Activated CD4-positive, alpha-beta T cell treated with anti-CD3 and anti-CD28 coated beads, Interleukin-2, amount 50 U/mL, for 4 hours (primary cell): ENCODE results near the gene CTSW.
A peak's percentile ranks its signal among the peaks of the same experiment; 100 is the strongest.

Experiments used
- DNase-seq, 2 experiments: peaks; one replicate each; pipeline ENCODE4 v3.0.0-alpha.2; 2020

The CTSW gene

DNA sequence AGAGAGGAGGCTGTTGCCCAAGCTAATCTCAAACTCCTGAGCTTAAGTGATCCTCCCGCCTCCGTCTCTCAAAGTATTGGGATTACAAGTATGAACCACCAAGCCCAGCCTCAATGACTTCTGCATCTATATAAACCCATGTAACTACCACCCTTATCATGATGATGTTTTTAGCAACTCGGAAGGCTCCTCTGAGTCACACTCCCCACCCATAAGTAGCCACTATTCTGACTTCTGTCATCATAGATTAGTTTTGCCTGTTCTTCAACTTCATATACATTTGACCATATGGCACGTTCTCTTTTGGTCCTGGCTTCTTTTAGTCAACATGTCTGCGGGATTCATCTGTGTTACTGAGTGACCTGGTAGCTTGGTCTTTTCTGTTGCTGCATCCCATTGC lies 27.0 kb downstream of the CTSW start:
- DNase-seq = no peak

DNA sequence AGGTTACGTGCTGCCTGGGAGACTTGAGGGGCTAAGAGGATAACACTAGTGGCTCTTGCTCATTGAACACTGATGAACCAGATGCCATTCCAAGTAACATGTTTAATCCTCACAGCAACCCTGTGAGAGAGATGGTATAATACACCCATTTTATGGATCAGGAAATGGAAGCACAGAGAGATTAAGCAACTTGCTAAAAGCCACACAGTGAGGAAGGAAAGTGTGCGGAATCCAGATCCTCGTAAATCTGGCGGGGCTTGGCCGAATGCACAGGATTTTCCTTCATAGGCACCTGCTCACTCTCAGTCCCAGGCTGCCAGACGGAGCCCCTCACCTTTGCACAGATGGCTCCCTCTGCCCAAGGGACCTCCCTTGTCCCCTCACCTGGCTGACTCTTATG lies 28.2 kb downstream of the CTSW start:
- no peak for DNase-seq

DNA sequence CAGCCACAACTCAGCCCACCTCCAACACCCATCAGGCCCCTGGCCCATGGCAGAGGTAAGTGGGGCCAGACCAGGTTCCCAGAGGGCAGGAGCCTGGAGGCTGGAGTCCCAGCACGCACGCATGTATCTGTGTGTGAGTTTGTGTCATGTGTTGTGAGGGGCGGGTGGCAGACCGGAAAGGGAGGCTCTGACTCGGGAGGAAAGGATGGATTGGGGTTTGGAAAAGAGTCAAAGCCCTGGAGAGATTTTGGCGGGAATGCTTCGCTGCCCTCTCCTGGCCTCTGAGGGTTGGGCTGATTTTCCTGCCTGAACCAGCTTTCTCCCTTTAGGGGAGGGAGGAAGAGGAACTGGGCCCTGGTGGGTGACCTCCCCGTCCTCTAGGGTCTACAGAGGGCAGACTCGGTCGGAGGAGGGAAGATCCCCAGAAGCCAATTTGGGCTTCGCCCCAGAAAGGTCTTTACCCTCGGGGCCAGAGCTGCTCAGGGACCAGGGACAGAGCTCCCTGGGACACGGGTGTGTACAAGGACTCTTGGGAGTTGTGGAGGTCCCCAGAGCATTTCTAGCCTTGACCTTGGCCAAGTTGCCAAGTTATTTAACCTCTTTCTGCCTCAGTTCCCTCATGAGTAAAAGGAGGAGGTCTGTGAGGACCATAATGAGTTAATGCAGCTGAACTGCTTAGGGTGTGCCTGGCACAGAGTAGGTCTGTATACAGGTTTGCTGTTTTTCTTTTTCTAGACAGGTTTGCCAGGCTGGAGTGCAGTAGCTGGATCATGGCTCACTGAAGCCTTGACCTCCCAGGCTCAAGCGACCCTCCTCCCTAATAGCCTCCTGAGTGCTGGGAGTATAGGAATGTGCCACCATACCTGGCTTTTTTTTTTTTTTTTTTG lies 32.3 kb downstream of the CTSW start:
- DNase-seq = no peak

DNA sequence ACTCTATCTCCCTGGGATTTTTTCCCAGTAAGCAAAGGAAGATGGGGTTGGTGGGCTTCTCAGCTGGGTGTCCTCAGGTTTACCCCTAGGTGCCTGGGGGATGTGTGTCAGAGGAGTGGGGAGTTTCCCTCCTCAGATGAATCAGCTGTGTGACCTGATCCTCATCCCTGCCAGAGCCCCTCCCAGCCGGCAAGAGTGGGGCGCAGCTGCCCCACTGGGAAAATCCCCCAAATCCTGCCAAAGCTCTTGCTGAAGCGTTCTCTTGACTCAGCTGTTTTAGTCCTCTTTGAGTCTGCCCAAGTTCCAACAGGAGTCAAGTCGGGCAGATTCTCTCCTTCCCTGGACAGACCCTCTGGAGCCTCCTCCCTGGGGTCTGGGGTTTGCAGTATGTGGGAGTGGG lies 33.2 kb downstream of the CTSW start:
- no peak for DNase-seq

DNA sequence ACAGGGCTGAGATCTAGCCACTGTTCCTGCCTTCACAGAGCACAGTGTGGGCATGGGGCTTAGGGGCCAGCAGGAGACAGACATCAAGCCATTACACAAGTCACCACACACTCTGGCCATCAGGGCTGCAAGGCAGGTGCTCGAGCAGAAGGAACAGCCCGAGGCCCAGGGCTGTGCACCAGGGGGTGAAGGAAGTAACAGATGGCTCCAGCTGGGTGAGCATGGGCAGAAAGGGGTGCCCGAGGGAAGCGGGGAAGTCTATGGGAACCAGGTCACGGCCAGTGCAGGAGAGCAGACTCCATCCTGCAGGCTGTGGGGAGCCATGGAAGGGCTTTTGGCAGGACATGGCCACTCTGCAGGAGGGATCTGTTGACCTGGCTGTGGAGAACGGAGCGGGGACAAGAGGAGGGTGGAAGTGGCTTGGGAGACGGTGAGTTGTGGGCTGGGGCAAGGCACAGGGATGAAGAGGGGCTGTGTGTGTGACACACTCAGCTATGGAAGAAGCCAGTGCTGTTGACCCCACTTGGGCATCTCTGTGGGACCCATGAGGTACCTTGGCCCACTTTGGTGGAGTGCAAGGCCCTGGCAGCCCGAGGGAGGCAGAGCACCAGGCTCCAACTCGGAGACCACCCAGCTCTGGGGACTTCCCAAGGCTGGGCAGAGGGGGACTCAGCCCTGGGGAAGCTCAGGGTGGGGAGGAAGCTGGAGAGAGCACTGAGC lies 35.6 kb downstream of the CTSW start:
- DNase-seq = no peak

DNA sequence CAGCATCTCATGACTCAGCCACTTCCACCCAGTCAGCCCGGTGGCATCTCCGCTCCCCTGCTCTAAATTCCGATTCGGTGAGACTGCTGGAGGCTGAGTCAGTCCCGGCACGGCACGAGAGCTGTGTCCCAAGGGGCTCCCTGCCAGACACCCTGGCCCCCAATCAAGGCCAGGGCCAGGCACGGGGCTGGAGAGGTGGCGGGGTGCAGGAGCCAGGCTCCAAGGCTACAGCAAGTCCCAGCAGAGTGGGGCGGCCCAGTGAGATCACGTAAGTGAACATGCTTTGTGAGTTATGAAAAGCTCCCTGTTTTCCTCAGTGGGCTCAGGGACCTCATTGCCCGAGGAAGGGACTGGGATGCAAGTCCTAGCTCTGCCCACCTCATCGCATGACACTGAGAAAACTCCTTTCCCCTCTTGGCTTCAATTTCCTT lies 36.2 kb downstream of the CTSW start:
- no peak for DNase-seq

DNA sequence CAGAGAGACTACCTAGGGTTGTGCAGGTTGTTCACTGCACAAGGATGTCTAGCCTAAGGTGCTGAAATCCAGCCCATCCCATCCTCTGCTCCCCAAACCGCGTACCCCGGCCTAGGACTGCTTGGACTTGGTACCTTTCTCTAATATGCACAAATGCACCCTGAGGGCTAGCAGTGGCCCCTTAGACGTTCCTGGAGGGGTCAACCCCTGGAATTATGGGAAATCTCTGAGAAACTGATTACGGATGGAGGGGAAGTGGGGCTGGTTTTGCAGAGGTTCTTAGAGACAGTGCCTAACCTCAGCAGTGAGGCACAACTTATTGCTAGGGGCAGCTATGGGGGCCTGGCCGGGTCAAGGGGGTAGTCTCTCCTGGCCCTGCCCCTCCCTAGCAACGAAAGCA lies 36.8 kb downstream of the CTSW start:
- DNase-seq = no peak

DNA sequence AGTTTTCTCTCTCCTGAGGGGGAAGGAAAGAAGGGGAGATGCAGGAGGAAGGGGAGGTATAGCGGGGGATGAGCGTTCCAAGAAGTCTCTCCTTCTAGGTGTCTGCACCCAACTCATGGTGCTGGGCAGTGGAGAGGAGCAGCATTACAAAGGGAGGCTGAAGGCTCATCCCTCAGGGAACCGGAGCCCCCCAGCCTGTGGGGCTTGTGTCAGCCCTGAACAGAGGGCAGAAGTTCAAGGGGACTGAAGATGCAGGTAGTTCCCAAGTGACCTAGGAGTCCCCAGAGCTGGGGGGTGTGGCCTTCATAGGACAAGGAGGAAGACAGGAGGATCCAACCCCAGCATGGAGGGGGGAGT lies 37.4 kb downstream of the CTSW start:
- no peak for DNase-seq

DNA sequence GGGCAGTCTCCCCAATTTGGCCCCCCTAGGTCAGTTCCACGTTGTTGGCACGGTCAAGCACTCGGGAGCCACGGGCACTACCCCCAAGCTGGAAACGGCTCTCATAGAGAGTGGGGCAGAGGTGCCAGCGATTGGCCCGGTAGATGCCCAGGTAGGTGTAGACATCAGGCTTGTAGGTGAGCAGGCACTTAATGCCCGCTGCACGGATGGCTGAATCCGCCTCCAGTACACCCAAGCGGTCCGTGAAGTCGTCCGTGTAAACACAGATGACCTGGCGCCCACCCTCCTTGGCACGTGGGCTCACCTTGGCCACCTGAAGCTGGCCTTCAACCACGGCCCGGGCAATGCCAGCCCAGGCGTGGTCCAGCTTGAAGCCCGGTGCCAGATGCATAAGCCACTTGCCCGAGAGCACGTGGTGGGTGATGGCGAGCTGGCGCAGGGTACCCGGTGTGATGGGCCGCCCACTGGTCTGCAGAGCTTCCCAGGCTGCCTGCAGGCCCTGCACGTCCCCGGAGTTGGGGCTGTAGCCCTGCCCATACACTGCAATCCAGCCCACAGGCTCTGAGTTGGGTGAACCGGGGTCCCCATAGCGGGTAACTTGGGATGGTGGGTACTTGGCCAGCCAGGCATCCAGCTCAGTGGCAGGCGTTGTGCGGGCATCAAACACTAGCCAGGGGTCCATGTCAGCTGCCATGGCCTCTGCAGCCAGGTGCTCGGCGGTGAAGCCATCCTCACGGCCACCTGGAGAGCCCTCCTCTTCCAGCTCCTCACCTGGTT lies 38.0 kb downstream of the CTSW start:
- no peak for DNase-seq

DNA sequence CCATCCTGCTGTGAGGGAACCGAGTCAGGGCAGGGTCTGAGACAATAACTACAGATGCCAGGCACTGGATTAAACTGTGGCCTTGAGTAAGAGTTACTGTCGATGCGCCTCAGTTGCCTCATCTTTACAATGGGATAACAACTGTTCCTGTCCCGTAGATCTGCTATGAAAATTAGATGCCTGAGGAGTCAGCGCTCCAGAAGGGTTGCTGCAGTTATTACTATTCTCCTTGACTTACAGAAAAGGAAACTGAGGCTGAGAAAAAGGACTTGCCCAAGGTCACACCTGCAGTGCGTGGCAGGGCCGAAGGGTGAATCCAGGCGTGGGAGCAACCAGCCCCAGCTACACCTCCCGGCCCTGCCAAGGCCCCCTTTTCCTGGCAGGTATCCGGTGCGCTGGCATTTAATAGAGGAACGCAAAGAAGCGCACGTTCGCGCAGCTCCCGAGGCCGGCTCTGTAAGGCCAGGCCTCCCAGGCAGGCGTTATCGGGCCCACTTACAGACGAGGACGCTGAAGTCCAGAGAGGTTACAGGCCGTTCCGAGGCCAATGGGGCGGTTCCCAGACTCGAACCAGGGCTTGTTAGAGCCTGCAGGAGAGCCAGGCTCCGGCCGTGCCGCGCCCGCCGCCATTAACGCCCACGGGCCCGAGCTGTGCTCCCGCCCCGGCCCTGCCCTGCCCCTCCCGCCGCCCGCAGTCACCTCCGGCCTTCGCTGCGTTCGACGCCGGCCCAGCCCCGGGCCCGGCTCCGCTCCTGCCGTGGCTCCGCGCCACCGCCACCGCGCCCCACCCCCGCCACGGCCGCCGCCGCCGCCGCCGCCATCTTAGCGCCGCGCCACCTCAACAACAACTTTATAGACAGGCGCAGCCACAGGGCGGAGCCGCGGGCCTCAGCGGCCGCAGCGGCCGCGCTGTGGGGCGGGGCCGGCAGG lies 38.8 kb downstream of the CTSW start, which contains the start of gene C11orf68:
C11orf68 (minus strand) TSS at position 852 of the 930 bp plus-strand sequence; CDS start at position 821, 31 bp downstream.
- DNase-seq = no peak

DNA sequence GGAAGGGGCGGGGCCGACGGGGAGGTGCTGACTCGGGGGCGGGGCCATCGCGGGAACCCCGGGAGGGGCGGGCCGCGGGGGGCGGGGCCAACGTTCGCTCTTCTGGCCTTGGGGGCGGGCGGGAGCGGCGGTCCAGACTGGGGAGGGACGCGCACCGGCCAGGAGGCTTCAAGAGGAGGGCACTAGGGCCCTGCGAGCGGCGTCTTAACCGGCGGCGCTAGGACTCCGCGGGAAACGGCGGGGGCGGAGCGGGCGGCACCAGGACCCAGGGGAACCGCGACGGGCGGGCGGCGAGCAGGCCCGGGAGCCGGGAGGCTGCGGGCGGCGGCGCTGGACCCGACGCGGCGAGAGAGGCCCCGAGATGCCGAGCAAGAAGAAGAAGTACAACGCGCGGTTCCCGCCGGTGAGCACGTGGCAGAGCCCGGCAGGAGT lies 39.5 kb downstream of the CTSW start, which contains the start of gene DRAP1:
DRAP1 (plus strand) TSS at position 286 of the 432 bp plus-strand sequence; CDS start at position 362, 76 bp downstream.
- DNase-seq = peak; percentile 99

DNA sequence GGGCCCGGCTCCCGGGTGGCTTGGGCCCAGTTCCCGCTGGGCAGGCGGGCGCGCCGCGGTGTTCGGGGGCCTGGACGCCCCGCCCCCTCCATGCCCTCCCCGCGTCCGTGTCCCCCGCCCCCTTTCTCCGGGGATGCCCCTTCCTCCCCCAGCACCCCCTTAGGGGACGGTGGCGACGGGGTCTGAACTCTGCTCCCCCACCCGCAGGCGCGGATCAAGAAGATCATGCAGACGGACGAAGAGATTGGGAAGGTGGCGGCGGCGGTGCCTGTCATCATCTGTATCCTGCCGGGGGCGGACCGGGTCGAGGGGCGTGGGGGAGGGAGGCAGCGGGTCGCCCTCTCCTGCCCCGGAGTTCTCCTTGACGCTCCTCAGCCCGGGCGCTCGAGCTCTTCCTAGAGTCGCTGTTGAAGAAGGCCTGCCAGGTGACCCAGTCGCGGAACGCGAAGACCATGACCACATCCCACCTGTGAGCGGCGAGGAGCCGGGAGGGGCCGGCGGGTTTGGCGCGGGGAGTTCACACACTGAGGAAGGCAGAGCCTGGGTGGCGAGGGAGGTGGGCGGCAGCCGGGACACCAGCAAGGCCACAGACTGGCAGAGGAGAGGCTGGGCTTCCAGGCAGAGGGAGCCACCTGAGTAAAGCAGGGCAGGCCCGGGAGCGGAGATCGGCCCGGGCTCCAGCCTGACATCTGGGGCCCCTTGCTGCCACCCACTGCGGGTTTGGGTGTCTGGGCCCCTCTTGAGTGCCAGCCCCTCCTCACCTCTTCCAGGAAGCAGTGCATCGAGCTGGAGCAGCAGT lies 40.1 kb downstream of the CTSW start:
- peak; percentile 50 to 61 for DNase-seq

DNA sequence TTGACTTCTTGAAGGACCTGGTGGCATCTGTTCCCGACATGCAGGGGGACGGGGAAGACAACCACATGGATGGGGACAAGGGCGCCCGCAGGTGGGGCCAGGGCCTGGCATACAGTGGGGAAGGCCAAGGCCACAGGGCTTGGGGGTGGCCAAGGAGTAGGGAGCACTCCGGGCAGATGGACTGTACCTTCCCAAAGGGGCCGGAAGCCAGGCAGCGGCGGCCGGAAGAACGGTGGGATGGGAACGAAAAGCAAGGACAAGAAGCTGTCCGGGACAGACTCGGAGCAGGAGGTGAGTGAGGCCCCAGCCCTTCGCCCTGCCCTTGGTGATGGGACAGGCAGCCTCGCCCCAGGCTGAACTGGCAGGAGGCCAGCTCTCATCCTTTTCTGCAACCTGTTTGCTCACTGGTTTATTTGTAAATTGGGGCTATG lies 40.8 kb downstream of the CTSW start:
- no peak for DNase-seq

DNA sequence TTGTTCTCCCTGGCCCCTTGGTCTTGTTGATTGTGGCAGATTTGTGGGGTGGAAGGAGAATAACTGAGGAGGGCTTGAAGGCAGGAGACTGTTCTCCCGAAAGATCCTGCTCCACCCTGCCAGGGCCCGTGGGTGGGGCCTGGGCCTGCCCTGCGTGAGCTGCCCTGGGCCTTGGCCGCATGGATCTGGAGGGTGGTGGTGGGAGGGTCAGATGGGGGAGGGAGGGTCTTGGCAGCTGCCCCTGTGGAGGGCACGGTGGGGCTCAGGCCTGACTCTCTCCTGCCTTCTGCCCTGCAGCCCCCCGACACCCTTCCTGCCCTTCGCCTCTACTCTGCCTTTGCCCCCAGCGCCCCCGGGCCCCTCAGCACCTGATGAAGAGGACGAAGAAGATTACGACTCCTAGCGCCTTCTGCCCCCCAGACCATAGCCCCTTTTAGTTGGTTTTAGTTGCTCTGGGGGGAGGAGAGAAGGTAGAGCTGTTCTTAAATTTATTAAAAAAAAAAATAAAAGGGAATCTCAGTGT lies 41.5 kb downstream of the CTSW start:
- no peak for DNase-seq

DNA sequence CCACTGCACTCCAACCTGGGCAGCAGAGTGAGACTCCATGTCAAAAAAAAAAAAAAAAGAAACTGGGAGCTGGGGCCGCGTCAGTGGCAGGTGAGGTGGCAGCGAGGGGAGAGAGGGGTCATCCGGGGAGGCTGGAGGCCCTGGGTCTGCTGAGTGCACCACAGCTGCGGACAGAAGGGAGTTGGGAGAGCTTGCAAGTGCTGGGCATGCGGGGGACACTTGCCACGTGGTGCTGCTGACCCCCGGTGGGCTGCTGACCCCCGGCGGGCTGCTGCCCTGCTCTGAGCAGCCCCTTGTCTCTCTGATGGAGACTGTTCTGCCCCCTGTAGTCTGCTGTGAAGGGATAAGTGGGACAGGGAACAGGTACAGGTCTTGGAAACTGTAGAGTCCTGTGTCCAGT lies 42.2 kb downstream of the CTSW start:
- DNase-seq = no peak

DNA sequence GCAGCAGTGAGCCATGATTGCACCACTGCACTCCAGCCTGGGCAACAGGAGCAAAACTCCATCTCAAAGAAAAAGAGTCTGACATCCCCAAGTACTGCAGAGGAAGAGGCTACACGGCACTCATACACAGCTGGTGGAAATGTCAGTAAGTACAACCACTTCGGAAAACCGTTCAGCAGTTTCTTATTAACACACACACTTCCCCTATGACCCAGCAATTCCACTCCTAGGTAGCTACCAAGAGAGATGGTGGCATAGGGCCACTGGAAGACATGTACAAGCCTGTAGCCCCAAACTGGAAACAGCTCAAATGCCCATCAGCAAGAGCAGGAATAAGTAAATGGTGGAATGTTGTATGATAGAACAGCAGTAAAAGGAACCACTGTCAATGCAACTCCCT lies 42.9 kb downstream of the CTSW start:
- no peak for DNase-seq

DNA sequence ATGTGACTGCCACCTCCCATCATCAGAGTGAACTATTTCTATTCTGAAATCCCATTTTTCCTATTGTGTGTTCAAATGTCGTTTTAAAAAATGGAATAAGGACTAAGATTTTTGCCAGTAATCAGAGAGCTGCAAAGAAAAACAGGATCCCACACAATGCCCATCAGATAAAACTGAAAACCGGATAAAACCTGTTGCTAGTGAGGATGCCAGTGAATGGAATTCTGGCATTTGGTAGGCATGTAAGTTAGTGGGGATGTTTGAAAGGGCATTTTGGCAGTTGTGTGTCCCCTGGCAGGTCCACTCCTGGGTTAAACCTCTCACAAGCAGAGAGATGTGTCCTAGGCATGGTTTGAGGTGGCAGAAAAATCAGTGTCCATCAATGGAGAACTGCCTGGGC lies 45.8 kb downstream of the CTSW start:
- no peak for DNase-seq

DNA sequence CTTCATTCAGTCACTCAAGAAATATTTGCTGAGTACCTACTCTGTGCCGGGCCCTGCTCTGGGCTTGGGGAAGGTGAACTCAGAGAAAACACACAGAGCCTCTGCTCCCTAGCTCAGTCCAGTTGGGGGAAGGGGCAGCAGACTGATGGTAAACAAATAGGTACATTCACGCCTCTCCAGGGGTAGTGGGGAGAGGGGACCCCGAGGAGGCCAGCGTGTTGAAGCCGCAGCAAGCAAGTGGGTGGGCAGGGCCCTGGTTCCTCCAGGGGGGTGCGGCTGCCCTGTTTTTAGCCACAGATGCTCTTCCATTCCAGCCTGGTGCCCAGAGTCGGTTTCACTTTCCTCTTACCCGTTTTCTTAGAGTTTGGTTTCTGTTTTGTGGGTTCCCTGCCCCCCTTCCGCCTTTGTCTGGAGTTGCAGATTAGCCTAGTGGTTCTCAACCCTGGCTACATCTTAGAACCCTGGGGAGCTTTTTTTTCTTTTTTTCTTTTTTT lies 48.3 kb downstream of the CTSW start:
- peak; percentile 69 to 72 for DNase-seq

DNA sequence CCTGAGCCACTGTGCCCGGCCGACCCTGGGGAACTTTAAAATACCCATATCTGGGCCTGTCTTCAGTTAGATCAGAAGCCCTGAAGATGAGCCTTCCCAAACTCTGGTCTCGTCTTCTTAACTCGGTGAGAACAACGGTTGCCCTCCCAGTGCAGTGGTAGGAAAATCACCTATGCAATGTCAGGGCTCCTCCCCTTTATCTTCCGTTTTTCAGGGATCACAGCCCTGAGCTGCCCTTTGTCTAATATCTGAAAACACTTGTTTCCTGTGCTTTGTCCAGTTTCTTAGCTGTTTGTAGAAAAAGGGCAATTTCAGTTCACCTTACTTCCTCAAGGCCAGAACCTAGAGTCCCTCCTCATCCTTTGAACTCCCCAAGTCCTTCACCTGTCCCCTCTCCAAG lies 49.0 kb downstream of the CTSW start:
- no peak for DNase-seq

DNA sequence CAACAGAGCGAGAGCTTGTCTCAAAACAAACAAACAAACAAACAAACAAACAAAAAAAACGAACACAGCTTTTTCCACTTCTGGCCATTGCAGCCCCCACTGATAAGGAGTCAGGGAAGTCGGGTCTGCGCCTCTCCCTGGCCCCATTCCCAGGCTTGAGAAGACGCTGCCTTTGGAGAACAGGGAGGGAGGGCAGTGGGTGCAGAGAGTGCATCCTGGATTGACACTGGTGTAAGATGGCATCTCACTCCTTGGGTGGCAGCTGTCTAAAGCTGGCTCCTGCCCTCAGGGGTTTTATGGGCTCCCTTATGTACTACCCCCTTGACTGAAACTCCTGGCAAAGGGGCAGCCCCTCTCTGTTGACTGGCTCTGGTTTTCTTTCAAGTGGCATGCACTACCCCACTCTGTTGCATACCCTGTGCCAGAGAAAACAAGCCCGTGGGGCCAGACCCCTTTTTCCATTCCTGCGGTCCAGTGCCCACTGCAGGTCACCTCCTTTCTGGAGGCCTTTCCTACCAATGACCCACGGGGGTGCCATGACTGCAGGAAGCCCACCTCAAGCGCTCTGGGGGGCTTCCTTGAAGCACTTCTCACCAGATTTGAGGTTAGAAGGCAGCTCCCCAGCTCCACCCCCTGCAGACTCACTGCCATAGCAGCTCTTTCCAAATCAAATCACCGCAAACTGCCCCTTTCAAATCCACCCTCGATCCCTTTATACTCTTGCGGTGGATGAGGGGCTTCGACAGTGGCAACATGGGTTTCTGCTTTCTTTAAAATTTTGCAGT lies 52.3 kb downstream of the CTSW start:
- no peak for DNase-seq
